ENCODE measurements around the gene NKAIN2.

- TF ChIP-seq CTCF (IDR thresholded peaks at IDR 0.05), result no peak
- TF ChIP-seq ZFX (IDR thresholded peaks at IDR 0.05; ENCODE audit: borderline replicate concordance), result no peak
Observed at GRCh38 chr6:124334359-124334758, 530.7 kb downstream of the NKAIN2 start.

Data from 22Rv1 (cell line).